ENCODE results near the gene KCNA2. TPM values are rescaled to one million over a fixed set of nuclear protein-coding genes. Genes with fewer than 3 reads are reported as not detected.

KCNA2 gene
- total and polyA plus RNA-seq, 4 donors: 0.02 to 0.68 (median 0.15) TPM

DNA sequence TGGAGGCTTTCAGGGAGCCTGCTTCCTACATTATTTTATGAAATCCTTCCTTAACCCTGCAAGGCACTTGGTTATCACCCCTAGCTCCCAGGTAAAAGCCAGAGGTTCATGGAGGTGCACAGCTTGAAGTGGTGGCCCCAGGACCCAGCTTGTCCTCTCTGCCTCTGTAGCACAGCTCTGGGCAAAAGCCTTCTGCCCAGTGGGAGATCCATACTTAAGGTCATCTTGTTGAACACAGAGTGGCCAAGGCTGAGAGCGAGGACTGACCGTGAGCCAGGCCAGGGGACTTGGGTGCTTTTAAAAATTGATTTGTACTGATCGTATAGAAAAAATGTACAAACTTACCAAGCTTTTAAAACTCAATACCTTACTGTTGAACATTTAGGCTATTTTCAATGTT, 33.4 kb downstream of the KCNA2 start:
- no peak overlapping the region for H3K4me3 ChIP-seq
- no peaks in the 10 kb centered on the region for H3K36me3 ChIP-seq (ENCODE audit: control insufficient read depth in 4 of 4, insufficient read depth in 4 of 4, low read length in 4 of 4)
- H3K9me3 ChIP-seq (ENCODE audit: control insufficient read depth in 4 of 4, insufficient read depth in 3 of 4, low read length in 3 of 4): no peaks in the 10 kb centered on the region
- H3K27ac ChIP-seq (ENCODE audit: low read depth in 1 of 2, low read length in 1 of 2): no peak overlapping the region
- no peak for DNase-seq
- H3K9ac ChIP-seq (ENCODE audit: insufficient read depth in 1 of 2, low read length in 2 of 2): no peak overlapping the region
- no peak for ATAC-seq (ENCODE audit: insufficient read depth, low FRiP score)
- no peak for TF ChIP-seq CTCF (IDR thresholded peaks at IDR 0.05; ENCODE audit: control extremely low read depth, extremely low read depth)
- WGBS, 2 donors: 94 to 95% methylated on average over 3 of the region's 3 CpGs
- H3K4me1 ChIP-seq (ENCODE audit: control insufficient read depth in 5 of 5, insufficient read depth in 5 of 5, low read length in 5 of 5): no peaks in the 10 kb centered on the region
- H3K27me3 ChIP-seq (ENCODE audit: control insufficient read depth in 3 of 3, insufficient read depth in 3 of 3, low read length in 2 of 3): peaks cover 3 to 23% (median 3%) of the 10 kb centered on the region in 3 donors

DNA sequence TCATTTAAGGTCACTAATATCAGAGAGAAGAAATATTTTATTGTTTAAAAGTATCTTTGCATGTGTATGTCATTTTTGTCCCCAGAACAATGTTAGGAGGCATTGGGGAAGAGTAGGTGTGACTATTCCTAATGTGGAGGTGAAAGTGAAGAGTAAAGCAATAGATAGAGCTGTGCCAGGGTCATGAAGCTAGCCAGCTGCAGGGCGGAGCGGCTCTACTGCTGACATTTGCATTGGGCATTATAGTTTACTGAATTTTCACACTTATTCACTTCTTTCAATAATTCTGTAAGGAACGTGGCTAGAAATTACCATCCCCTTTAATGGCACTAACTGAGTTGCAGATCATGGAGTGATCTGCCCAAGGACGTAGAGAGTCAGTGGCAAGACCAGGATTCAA, 35.3 kb downstream of the KCNA2 start:
- no peaks in the 10 kb centered on the region for H3K4me1 ChIP-seq (ENCODE audit: control insufficient read depth in 5 of 5, insufficient read depth in 5 of 5, low read length in 5 of 5)
- no peaks in the 10 kb centered on the region for H3K9me3 ChIP-seq (ENCODE audit: control insufficient read depth in 4 of 4, insufficient read depth in 3 of 4, low read length in 3 of 4)
- ATAC-seq (ENCODE audit: insufficient read depth, low FRiP score) (no peak), DNase-seq (no peak)
- no peak overlapping the region for H3K4me3 ChIP-seq
- no peak for TF ChIP-seq CTCF (IDR thresholded peaks at IDR 0.05; ENCODE audit: control extremely low read depth, extremely low read depth)
- H3K9ac ChIP-seq (ENCODE audit: insufficient read depth in 1 of 2, low read length in 2 of 2): no peak overlapping the region
- peaks cover 3 to 24% (median 3%) of the 10 kb centered on the region in 3 donors for H3K27me3 ChIP-seq (ENCODE audit: control insufficient read depth in 3 of 3, insufficient read depth in 3 of 3, low read length in 2 of 3)
- H3K36me3 ChIP-seq (ENCODE audit: control insufficient read depth in 4 of 4, insufficient read depth in 4 of 4, low read length in 4 of 4): no peaks in the 10 kb centered on the region
- 70% methylated on average over 4 of the region's 4 CpGs for WGBS, 2 donors
- H3K27ac ChIP-seq (ENCODE audit: low read depth in 1 of 2, low read length in 1 of 2): no peak overlapping the region

DNA sequence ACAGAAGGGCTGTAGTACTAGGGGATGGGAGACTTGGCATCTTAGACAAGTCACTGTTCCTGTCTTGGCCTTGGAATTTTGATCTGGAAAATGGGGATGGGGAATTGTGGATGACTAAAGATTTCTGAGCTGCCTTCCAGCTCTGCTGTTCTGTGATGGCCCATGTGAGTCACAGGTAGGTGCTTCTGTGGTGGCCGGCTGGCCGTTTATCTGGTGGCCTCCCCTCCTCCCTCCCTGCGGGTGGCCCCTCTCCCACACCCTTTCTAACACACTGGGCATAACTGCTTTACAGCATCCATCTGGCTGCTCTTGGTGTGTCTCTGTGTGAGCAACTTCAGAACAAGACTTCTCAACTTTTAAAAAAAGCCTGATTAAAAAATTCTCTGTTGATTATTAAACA, 35.9 kb downstream of the KCNA2 start:
- H3K4me1 ChIP-seq (ENCODE audit: control insufficient read depth in 5 of 5, insufficient read depth in 5 of 5, low read length in 5 of 5): no peaks in the 10 kb centered on the region
- H3K27me3 ChIP-seq (ENCODE audit: control insufficient read depth in 3 of 3, insufficient read depth in 3 of 3, low read length in 2 of 3): peaks cover 3 to 26% (median 3%) of the 10 kb centered on the region in 3 donors
- no peak overlapping the region for H3K9ac ChIP-seq (ENCODE audit: insufficient read depth in 1 of 2, low read length in 2 of 2)
- H3K36me3 ChIP-seq (ENCODE audit: control insufficient read depth in 4 of 4, insufficient read depth in 4 of 4, low read length in 4 of 4): no peaks in the 10 kb centered on the region
- no peak for DNase-seq
- TF ChIP-seq CTCF (IDR thresholded peaks at IDR 0.05; ENCODE audit: control extremely low read depth, extremely low read depth): no peak
- H3K9me3 ChIP-seq (ENCODE audit: control insufficient read depth in 4 of 4, insufficient read depth in 3 of 4, low read length in 3 of 4): no peaks in the 10 kb centered on the region
- 35 to 44% methylated on average over 3 of the region's 3 CpGs for WGBS, 2 donors
- no peak overlapping the region for H3K27ac ChIP-seq (ENCODE audit: low read depth in 1 of 2, low read length in 1 of 2)
- ATAC-seq (ENCODE audit: insufficient read depth, low FRiP score): no peak
- no peak overlapping the region for H3K4me3 ChIP-seq

DNA sequence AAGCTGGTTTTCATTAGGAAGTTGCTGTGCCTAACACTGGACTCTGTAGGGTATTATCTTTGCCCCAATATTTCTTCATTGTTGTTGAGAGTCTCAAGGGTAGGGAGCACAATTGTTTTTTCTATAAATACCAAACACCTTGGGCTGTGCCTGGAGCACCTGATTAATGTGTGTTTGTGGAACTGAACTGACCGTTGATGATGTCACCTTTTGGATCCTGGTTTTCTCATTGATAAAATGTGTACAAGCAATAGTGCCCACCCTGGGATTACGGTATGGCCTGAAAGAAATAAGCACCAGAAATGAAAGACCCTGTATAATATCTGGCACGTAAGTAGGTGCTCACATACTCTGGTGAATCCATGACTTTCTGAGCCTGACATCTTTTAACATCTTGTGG, 39.3 kb downstream of the KCNA2 start:
- DNase-seq (no peak), ATAC-seq (ENCODE audit: insufficient read depth, low FRiP score) (no peak)
- H3K9ac ChIP-seq (ENCODE audit: insufficient read depth in 1 of 2, low read length in 2 of 2): no peak overlapping the region
- no peak overlapping the region for H3K4me3 ChIP-seq
- 76 to 92% methylated on average over 3 of the region's 3 CpGs for whole genome bisulfite sequencing, 2 donors
- H3K36me3 ChIP-seq (ENCODE audit: control insufficient read depth in 4 of 4, insufficient read depth in 4 of 4, low read length in 4 of 4): no peaks in the 10 kb centered on the region
- no peaks in the 10 kb centered on the region for H3K9me3 ChIP-seq (ENCODE audit: control insufficient read depth in 4 of 4, insufficient read depth in 3 of 4, low read length in 3 of 4)
- no peak overlapping the region for H3K27ac ChIP-seq (ENCODE audit: low read depth in 1 of 2, low read length in 1 of 2)
- peaks cover 3 to 18% (median 3%) of the 10 kb centered on the region in 3 donors for H3K27me3 ChIP-seq (ENCODE audit: control insufficient read depth in 3 of 3, insufficient read depth in 3 of 3, low read length in 2 of 3)
- TF ChIP-seq CTCF (IDR thresholded peaks at IDR 0.05; ENCODE audit: control extremely low read depth, extremely low read depth): no peak
- H3K4me1 ChIP-seq (ENCODE audit: control insufficient read depth in 5 of 5, insufficient read depth in 5 of 5, low read length in 5 of 5): no peaks in the 10 kb centered on the region
